ENCODE data around the gene EAF2. TPM values are rescaled to one million over a fixed set of nuclear protein-coding genes. Genes with fewer than 3 reads are reported as not detected.
"Not testable (repeated sequence)": the region's sequence is repeated elsewhere in the genome, so short reads cannot be mapped to it uniquely, and the experiment has no call there.

EAF2 gene
- polyA plus RNA-seq, 3 donors = 9.3 to 10.3 (median 9.4) TPM

DNA sequence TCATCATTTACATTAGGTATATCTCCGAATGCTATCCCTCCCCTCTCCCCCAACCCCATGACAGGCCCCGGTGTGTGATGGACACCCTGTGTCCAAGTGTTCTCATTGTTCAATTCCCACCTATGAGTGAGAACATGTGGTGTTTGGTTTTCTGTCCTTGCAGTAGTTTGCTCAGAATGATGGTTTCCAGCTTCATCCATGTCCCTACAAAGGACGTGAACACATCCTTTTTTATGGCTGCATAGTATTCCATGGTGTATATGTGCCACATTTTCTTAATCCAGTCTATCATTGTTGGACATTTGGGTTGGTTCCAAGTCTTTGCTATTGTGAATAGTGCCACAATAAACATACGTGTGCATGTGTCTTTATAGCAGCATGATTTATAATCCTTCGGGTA is 22.8 kb downstream of the EAF2 start:
- not testable (repeated sequence) for DNase-seq (ENCODE audit: low read depth in 3 of 3, low spot score in 2 of 3)

DNA sequence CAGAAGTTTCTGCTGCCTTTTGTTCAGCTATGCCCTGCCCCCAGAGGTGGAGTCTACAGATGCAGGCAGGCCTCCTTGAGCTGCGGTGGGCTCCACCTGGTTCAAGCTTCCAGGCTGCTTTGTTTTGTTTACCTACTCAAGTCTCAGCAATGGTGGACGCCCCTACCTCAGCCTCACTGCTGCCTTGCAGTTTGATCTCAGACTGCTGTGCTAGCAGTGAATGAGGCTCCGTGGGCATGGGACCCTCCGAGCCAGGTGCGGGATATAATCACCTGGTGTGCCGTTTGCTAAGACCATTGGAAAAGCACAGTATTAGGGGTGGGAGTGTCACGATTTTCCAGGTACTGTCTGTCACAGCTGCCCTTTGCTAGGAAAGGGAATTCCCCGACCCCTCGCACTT is 28.2 kb downstream of the EAF2 start:
- not testable (repeated sequence) for DNase-seq (ENCODE audit: low read depth in 3 of 3, low spot score in 2 of 3)

DNA sequence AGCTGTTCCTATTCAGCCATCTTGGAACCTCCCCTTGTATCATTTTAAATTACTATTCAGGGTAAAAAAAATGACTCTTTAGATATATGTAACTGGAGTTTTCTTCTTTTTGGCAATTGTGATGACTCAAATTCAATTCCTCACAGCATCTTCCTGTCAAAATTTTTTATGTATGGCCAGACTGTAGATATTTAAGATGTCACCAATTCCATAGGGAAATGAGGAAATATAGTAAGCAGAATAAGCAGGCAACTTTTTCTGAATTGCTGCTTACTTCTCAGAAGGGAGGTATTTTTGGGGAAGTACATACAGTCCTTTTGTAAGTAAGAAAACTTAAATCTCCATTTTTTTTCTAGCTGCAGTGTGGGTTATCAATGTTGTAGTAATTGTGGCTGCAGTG is 28.8 kb downstream of the EAF2 start:
- DNase-seq (ENCODE audit: low read depth in 3 of 3, low spot score in 2 of 3) = no peak

DNA sequence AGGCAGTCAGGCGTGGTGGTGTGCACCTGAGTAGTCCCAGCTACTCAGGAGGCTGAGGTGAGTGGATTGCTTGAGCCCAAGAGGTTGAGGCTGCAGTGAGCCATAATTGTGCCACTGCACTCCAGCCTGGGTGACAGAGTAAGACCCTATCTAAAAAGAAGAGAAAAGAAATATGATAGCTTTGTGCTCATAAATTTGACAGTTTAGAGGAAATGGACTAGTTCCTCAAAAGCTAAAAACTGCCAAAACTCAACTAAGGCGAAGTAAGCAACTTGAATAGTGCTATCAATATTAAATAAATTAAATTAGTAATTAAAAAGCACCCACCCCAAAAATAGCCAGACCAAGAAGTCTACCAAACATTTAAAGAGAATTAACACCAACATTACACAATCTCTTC is 34.7 kb downstream of the EAF2 start:
- DNase-seq (ENCODE audit: low read depth in 3 of 3, low spot score in 2 of 3) = no peak

DNA sequence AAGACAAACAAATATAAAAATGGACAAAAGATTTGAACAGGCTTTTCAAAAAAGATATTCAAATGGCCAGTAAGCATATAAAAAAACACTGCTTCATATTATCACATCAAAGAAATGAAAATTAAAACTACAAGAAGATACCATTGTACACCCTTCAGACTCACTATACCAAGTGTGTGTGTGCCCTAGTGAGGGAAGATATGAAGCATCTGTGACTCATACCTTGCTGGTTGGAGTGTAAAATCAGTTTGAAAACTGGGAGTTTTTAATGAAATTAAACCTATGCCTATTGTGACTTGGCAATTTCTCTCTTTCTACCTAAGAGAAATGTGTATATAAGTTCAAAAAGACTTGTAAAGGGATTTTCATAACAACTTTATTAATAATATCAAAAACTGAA is 35.7 kb downstream of the EAF2 start:
- DNase-seq (ENCODE audit: low read depth in 3 of 3, low spot score in 2 of 3) = no peak

DNA sequence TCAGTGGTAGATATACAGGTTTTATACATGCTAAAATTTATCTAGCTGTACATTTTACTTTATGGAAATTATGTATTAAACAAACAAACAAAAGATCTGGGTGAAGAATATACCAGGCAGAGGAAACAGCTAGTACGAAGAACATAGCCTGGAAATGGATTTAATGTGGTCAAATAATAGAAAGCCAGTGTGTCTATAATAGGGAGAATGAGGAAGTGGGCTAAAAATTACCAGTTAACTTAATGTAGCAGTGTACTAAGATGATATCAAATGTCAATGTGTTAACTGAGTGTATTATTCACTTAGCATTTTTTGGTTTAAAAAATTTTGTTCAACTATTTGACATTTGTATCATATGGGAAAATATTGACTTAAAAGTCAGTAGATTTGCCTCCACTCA is 36.4 kb downstream of the EAF2 start:
- DNase-seq (ENCODE audit: low read depth in 3 of 3, low spot score in 2 of 3) = no peak

DNA sequence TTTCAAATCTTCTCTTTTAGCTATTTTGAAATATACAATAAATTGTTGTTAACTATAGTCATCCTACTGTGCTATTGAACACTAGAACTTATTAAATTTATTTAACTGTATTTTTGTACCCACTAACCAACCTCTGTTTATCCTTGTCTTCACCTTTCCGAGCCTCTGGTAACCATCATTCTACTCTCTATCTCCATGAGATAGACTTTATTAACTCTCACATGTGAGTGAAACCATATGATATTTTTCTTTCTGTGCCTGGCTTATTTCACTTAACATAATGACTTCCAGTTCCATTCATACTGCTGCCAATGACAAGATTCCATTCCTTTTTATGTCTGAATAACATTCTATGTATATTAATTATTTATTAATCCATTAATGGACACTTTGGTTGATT is 43.4 kb downstream of the EAF2 start:
- DNase-seq (ENCODE audit: low read depth in 3 of 3, low spot score in 2 of 3) = no peak

DNA sequence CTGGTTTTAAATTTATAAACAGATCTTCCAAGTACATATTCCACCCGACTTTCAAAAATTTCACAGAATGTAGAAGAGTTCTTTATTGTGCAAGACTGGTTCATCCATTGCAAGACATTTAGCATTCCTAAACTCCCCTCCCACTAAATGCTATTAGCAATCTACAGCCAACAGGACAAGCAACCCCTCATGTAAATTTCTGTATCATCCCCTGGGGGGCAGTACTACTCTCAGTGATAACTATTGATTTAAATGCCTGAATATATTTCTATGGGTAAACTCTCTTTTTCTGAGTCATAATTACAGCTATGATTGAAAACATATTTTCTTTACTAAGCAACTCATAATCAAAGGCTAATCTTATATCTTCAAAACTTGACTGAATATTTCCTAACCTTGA is 48.5 kb downstream of the EAF2 start:
- no peak for DNase-seq (ENCODE audit: low read depth in 3 of 3, low spot score in 2 of 3)

DNA sequence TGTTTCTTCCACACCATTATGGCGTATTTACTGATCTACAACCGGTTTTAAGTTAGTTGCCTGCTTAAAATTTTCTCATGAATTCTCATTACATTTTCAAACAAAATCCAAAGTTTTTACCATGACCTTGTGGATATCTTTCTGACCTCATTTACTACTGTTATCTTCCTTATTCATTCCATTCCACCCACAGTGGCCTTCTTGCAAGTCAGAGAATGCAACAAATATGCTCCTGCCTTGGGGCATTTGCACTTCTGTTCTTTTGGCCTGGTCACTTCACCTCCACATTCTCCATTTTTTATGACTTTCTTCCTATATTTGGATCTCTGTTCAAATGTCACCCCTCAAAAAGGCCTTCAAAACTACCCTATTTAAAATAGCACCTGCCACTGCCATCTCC is 50.4 kb downstream of the EAF2 start:
- DNase-seq (ENCODE audit: low read depth in 3 of 3, low spot score in 2 of 3) = no peak

DNA sequence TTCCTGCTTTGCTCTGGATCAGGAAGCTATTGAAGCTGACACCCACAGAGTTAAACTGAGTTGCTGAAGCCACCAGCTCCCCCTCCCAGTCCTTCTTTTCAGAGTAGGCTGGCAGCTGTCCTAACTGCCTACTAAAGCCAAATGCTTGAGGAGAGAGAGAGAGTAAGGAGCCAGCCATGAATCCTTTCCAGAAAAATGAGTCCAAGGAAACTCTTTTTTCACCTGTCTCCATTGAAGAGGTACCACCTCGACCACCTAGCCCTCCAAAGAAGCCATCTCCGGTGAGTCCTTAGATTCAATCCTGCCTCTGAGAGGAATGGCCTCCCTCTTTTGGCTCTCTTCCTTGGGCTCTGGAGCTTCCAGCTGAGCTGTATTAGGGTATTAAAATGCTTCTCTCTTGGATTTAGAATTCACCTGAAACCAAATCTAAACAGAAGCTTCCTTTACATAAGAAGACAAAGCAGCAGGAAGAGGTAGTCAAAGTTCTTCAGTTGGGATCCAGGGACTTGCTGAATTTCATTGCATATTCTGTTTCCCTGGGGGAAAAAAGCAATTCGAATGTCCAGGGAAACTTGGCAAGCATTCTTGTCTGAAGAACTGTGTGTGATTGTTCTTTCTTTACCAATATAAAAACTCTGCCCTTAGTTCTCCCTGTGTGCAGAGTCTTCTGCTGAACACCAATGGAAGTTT is 59.4 kb downstream of the EAF2 start, which contains the start of gene SLC15A2:
Gene SLC15A2 (plus strand): TSS at position 101 of the 690 bp plus-strand sequence. CDS start 76 bp downstream, at position 177.
- DNase-seq (ENCODE audit: low read depth in 3 of 3, low spot score in 2 of 3) = no peak

DNA sequence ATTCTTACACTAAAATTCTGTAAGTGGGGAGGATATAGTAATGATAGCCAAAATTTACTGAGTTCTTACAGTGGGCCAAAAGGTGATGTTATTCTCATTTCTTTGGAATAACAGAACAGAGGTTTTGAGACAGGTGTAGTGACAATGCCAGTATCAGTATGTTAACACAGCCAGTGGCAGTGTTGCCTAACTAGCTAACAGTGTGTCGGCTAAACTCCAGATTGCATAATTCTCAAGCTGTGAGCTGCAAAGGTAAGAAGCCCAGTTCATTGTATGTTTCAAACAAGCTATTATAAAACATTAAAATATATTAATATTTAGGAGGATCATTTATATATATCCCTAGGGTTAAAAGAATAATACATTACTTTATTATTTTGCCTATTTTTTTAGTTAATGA is 60.1 kb downstream of the EAF2 start:
- DNase-seq (ENCODE audit: low read depth in 3 of 3, low spot score in 2 of 3) = no peak

DNA sequence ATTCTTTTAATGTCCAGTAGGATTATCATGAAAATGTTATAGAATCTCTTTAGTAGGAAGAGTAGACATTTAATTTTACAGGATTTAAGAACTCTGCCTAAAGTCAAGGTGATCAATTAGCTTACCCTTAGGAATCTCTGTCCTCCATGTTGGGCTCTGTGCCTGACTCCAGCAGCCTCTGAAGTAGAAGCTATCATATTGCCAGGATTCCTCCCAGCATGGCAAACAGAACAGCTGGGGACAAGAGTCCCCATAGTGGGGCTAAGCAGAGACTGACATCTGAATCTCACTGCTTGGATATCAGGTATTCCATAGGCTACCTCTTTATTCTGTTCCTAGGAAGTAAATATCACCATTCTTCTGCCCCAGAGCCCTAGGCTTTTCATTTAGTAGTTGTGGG is 60.7 kb downstream of the EAF2 start:
- no peak for DNase-seq (ENCODE audit: low read depth in 3 of 3, low spot score in 2 of 3)

DNA sequence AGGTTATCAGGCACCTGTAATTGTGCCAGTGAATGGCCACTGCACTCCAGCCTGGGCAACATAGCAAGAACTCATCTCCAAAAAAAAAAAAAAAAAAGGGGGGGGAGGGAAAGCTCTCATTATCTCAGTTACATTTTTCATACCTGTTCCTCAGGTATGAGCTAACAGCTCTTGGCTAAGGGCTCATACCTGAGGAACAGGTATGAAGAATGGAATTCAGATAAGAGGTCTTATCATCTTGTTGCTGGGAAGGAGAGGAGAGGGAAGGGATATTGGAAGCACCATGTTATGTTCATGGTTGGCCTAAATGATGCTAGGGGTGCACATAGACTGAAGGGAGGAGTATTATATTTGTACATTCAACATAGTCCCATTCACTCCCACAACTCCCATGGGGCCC is 61.8 kb downstream of the EAF2 start:
- no peak for DNase-seq (ENCODE audit: low read depth in 3 of 3, low spot score in 2 of 3)

DNA sequence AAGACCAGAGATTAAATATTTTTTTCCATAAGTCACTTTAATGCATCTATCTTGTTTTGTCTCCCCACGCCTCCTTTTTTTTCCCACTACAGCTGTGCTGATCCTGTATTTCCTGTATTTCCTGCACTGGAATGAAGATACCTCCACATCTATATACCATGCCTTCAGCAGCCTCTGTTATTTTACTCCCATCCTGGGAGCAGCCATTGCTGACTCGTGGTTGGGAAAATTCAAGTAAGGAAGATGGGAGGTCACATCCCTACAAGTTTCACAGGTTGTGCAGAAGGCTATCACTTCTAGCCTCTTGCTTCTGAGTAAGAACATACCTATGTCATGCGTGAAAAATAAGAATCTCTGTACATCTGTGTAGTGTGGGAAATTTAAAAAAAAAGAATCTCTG is 62.3 kb downstream of the EAF2 start:
- no peak for DNase-seq (ENCODE audit: low read depth in 3 of 3, low spot score in 2 of 3)

DNA sequence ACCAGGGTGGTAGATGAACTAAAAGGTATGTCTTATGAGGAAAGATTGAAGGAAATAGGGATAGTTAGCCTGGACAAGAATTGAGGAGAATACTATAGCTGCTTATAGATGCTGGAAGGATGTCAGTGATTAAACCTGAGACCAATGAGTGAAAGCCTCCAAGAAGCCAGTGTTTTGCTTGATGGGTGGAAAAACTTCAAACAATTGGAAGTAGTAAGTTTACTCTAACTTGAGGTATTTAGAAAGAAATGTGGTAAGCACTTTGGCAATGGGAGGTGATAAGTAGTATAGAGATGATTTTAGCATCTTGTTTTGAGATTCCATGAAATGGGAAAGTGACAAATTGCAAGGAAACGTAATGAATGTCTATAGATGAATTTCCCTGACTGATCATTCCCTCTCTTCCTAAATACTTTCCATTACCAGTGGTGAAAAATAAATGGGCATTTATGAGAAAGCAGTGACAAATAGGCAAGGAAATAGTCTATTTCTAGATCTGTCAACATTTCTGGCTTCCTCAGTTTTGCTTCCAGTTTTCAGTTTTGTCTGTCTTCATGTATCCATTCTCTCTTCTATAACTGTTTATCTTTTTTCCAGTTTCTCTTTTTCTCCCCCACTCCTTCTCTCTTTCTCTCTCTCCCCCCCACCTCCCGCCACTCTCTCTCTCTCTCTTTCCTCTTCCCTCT is 78.4 kb downstream of the EAF2 start:
- DNase-seq (ENCODE audit: low read depth in 3 of 3, low spot score in 2 of 3) = no peak

DNA sequence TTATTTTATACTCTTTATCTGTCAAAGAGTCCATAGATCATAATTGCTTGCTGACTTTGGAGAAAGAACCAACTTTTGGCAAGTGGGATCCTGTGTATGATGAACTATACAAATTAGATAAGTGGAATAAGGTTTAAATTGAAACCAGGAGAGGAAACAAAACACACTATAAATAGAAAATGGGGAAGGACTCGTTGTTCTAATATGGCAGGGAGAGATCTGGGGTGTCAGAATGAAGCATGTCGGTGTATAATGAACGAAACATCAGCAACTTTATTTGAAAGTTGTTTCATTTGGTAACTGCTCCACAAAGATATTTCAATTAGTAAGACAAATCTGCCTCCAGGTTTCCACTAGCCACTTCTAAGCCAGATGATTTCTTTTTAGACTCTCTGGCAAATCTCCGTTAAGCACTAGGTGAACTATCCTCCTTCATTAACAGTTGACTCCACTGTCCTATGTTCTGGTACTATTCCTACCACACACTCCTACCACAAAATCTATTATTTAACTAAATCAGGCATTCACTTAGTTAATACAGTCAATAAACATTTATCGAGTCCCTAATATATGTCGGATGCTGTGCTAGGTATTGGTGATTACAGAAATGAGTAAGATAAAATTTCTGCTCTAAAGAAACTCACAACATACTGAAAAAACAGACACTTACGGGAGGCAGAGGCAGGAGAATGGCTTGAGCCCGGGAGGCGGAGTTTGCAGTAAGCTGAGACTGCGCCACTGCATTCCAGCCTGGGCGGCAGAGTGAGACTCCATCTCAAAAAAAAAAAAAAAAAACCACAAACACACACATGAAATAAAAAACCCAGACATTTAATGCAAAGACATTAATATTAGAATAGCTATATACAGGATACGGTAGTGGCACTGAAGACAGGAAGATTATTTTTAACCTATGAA is 79.3 kb downstream of the EAF2 start:
- no peak for DNase-seq (ENCODE audit: low read depth in 3 of 3, low spot score in 2 of 3)

DNA sequence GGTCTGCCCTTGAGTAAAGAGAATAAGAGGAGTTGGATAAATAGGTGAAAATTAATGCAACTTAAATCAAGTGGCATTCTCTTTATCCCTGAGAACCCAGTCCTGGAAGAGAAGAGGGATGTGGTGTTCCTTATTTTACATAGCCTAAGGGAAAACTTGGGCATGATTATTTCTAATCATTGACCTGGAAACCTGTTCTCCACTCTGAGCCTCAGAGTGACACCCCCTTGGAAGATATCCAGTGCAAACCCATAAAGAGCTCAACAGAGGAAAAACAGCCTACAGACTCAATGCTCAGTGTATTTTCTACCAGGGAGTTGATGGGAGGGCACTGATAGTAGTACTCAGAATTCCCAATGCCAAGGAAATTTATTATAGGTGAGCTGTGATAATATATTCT is 81.2 kb downstream of the EAF2 start:
- no peak for DNase-seq (ENCODE audit: low read depth in 3 of 3, low spot score in 2 of 3)

DNA sequence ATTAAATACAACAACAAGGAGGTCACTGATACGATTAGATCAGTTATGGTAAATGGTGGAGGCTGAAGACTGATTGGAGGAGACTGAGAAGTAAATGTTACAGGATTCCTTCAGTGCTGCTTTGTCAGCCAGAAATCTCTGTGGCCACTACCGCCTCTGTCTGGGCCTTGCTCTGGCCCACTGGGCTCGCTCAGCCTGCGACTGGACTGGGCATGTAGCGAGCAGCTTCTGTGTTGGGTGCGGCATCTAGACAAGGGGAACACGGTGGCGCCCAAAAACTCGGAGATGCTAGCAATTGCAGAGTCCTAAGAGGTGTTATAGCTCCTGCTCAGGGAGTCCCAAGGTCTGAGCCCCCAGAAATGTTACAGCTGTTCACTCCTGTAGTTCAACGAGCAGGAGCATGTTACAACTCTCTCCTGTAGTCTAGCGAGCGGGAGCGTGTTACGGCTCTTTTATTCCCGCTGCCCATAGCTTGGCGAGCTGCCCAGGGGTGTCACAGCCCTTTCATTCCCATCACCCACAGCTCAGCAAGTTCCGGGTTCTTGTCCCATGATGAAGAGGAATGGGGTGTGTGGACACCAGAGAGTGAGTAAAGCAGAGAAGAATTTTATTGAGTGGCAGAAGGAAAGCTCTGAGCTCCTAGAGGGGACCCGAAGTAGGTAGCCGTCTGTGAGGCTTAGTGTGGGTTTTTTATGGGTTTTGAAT is 83.9 kb downstream of the EAF2 start:
- DNase-seq (ENCODE audit: low read depth in 3 of 3, low spot score in 2 of 3) = no peak

DNA sequence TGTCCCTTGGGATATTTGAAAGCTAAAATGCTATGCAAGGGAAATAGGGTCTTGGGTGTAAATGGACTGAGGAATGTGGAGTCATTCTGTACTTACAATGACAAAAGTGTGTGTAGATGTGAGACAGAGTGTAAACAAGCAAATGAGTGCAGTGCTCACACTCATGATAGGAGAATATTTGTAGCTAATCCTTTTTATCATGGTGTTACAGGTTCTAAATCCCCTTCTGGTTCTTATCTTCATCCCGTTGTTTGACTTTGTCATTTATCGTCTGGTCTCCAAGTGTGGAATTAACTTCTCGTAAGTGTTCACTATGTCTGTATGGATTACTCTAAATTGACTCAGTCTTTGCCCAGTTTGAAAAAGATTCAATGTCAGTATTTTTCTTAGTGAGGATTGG is 89.7 kb downstream of the EAF2 start:
- DNase-seq (ENCODE audit: low read depth in 3 of 3, low spot score in 2 of 3) = no peak

DNA sequence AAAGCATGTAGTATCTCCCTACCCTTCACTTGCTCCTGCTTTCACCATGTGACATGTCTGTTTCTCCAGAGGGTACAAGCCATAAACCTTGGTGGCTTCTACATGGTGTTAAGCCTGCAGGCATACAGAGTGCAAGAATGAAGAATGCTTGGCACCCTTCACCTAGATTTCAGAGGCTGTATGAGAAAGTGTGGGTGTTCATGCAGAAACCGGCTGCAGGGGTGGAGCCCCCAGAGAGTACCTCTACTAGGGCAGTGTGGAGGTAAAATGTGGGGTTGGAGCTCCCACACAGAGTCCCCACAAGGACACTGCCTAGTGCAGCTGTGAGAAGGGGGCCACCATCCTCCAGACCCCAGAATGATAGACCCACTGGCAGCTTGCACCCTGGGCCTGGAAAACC is 91.4 kb downstream of the EAF2 start:
- no peak for DNase-seq (ENCODE audit: low read depth in 3 of 3, low spot score in 2 of 3)
